Right atrium auricular region (tissue), 2 donors: ENCODE results near the gene GPR108. TPM values are rescaled to one million over a fixed set of nuclear protein-coding genes. Genes with fewer than 3 reads are reported as not detected.

ENCODE experiments used
- DNase-seq: peaks from one replicate; pipeline ENCODE4 v3.0.0-alpha.2; 2019; ENCODE audit warnings: low spot score
- H3K27ac ChIP-seq, 2 donors: fragments of 200-600 bp; sonication (generic); 1 replicate in 1 of 2; 2 replicates in 1 of 2; pipeline ENCODE4 v1.5.1; 2016 to 2019
- H3K27me3 ChIP-seq, 2 donors: fragments of 200-600 bp; sonication (generic); one replicate each; pipeline versions ENCODE4 v1.5.1 to v1.6.0; 2017 to 2019
- H3K36me3 ChIP-seq: fragments of 200-600 bp; sonication (generic); one replicate; pipeline ENCODE4 v1.5.1; 2016
- H3K4me1 ChIP-seq, 2 donors: fragments of 200-600 bp; sonication (generic); one replicate each; pipeline versions ENCODE4 v1.5.1 to v1.6.0; 2017 to 2019
- H3K4me3 ChIP-seq, 2 donors: fragments of 200-600 bp; sonication (generic); 1 replicate in 1 of 2; 2 replicates in 1 of 2; pipeline ENCODE4 v1.5.1; 2017 to 2019; ENCODE audit warnings: mild to moderate bottlenecking in 1 of 2, moderate library complexity in 1 of 2
- H3K9me3 ChIP-seq, 2 donors: fragments of 200-600 bp; sonication (generic); one replicate each; pipeline ENCODE4 v1.5.1; 2019
- total RNA-seq, 2 donors: library from RNA; depleted of rRNA; stranded (reverse); fragments of >200 nt; gene quantifications; one replicate each; pipeline ENCODE4 v1.1.0, GENCODE V29; 2016
- TF ChIP-seq, protein P1 (sequence below), 2 donors: fragments of 200-600 bp; sonication (generic); IDR thresholded peaks; one replicate each; pipeline ENCODE4 v1.5.1; 2019; ENCODE audit warnings: antibody characterized with exemption in 2 of 2

The GPR108 gene
- total RNA-seq, 2 donors from 2014 or later = 40.3 to 41.3 TPM

DNA sequence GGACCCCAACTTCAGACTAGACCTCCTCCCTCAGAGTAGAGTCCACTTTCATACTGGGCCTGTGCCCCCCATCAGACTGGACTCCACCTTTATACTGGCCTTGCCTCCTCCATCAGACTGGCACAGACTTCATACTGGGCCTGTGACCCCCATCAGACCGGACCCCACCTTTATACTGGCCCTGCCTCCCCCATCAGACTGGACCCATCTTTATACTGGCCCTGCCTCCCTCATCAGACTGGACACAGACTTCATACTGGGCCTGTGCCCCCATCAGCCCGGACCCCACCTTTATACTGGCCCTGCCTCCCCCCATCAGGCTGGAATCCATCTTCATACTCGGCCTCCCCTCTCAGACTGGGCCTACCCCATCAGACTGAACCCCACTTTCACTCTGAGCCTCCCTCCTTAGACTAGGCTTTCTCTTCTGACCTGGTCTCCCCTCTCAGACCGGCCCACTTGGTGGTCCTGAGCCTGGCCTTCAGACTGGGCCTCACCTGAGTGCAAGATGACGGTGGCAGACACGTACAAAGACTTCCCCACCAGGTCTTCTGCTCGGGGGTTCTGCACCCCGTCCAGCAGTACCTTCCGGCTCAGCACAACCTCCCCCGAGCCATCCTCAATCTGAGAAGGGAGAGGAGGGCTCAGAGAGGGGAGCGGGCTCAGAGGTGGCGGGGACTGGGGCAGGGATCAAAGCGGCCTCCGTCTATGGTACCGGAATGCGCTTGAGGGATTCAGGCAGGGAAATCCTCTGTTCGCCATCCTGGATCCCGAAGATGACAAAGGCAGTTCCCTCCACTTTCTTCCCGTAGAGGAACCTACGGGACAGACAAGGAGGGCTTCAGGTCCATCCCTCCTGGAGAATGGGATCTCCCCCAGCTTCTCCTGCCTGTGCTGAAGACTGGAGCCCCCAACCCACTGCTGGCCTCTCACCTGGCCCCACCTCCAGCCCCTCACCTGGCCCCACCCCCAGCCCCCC is 24.4 kb downstream of the GPR108 start:
- DNase-seq = no peak
- Histone ChIP-seq H3K4me3 (no peak overlapping the region), H3K27me3 (no peaks in the 10 kb centered on the region), H3K36me3 (no peaks in the 10 kb centered on the region), H3K9me3 (no peaks in the 10 kb centered on the region), H3K4me1 (no peaks in the 10 kb centered on the region), H3K27ac (no peak overlapping the region)
- TF ChIP-seq, protein P1, sequence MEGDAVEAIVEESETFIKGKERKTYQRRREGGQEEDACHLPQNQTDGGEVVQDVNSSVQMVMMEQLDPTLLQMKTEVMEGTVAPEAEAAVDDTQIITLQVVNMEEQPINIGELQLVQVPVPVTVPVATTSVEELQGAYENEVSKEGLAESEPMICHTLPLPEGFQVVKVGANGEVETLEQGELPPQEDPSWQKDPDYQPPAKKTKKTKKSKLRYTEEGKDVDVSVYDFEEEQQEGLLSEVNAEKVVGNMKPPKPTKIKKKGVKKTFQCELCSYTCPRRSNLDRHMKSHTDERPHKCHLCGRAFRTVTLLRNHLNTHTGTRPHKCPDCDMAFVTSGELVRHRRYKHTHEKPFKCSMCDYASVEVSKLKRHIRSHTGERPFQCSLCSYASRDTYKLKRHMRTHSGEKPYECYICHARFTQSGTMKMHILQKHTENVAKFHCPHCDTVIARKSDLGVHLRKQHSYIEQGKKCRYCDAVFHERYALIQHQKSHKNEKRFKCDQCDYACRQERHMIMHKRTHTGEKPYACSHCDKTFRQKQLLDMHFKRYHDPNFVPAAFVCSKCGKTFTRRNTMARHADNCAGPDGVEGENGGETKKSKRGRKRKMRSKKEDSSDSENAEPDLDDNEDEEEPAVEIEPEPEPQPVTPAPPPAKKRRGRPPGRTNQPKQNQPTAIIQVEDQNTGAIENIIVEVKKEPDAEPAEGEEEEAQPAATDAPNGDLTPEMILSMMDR (IDR thresholded peaks at IDR 0.05) = no peak

DNA sequence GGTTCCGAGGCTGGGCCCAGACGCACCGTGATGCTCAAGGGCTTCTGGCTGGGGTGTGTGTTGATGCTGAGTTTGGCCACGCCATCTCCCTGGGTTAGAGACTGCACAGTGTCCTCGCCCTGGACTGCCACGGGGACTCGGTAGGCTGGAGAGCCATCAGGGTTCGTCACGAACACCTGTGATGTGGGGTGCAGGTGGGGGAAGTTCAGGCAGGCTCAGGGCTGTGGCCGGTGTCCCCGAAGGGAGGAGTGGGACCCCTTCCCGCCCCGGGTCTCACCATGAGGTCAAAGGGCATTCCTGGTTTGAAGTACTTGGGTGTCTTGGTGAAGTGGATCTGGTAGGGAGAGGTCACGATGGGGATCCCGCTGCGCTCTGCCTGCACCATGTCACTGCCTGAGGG is 25.1 kb downstream of the GPR108 start:
- Histone ChIP-seq H3K27me3 (no peaks in the 10 kb centered on the region), H3K4me3 (no peak overlapping the region), H3K27ac (no peak overlapping the region), H3K36me3 (no peaks in the 10 kb centered on the region), H3K4me1 (no peaks in the 10 kb centered on the region), H3K9me3 (no peaks in the 10 kb centered on the region)
- TF ChIP-seq, protein P1 (IDR thresholded peaks at IDR 0.05) = no peak
- DNase-seq = no peak

DNA sequence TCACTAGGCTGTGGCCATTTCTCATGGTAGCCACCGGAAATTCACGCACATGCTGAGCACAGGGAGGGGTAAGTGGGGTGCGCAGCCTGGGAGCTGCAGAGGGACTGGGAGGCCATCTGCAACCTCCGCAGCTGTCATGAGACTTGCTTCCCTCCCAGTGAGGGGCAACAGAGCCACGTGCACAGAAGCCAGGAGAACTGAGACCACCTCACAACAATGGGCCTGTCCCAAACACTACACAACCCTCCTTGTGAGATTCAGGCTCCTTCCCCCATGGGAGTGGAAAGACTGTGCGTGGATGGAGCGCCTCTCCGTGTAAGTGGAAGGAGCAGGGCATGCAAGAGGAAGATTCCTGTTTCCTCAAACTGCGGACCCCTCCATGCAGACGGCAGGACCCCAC is 25.8 kb downstream of the GPR108 start:
- Histone ChIP-seq H3K9me3 (no peaks in the 10 kb centered on the region), H3K27me3 (no peaks in the 10 kb centered on the region), H3K4me3 (no peak overlapping the region), H3K4me1 (no peaks in the 10 kb centered on the region), H3K36me3 (no peaks in the 10 kb centered on the region), H3K27ac (no peak overlapping the region)
- TF ChIP-seq, protein P1 (IDR thresholded peaks at IDR 0.05) = no peak
- DNase-seq = no peak

DNA sequence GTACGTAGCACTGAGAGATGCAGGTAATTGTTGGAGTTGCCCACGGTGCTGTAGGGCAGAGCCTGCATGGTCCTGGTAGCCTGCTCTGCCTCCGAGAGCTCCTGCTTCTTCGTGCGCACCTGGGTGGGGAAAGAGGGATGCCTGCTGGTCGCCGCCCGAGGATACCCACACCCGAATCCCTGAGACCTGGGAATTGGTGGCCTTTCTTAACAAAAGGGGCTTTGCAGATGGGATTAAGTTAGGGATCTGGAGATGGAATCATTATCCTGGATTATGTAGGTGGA is 26.4 kb downstream of the GPR108 start:
- H3K27ac ChIP-seq = no peak overlapping the region
- TF ChIP-seq, protein P1 (IDR thresholded peaks at IDR 0.05) = no peak
- H3K9me3 ChIP-seq = no peaks in the 10 kb centered on the region
- H3K4me1 ChIP-seq = no peaks in the 10 kb centered on the region
- no peak overlapping the region for H3K4me3 ChIP-seq
- no peaks in the 10 kb centered on the region for H3K27me3 ChIP-seq
- DNase-seq = no peak
- no peaks in the 10 kb centered on the region for H3K36me3 ChIP-seq

DNA sequence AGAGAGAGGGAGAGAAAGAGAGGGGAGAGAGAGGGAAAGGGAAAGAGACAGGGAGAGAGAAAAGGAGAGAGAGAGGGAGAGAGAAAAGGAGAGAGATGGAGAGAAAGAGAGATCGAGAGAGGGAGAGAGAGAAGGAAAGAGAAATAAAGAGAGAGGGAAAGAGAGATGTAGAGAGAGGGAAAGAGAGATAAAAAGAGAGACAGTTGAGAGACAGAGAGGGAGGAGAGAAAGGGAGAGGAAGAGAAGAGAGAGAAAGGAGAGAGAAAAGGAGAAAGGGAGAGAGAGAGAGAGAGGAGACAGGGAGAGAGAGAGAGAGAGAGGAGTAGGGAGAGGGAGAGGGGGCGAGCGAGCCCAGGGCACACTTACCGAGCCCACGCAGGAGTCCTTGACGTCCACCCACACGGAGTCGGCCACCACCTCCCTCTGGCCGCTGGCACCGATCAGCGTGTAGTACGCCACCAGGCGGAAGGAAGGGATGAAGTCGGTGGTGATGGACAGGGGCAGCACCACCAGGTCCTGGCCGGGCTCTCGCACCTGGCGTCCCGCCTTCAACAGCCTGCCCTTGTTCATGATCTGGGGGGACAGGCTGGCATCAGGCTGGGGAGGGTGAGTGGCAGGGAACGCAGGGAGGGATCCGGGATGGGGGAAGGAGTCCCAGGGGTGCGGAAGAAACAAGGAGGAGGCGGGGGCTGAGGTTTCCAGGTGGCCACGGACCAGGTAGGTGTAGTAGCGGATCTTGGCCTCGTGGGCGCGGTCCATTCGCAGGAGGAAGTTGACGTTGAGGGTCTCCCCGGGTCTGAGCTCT is 26.9 kb downstream of the GPR108 start:
- H3K36me3 ChIP-seq = no peaks in the 10 kb centered on the region

More for the DNA sequence above, 26.9 kb downstream of the GPR108 start:
- Histone ChIP-seq H3K27ac (no peak overlapping the region), H3K9me3 (no peaks in the 10 kb centered on the region), H3K4me1 (no peaks in the 10 kb centered on the region), H3K27me3 (no peaks in the 10 kb centered on the region), H3K4me3 (no peak overlapping the region)
- DNase-seq = no peak
- TF ChIP-seq, protein P1 (IDR thresholded peaks at IDR 0.05) = no peak
